Frontal cortex (tissue), 4 donors: ENCODE measurements around the gene CARD11. TPM values are rescaled to one million over a fixed set of nuclear protein-coding genes. Genes with fewer than 3 reads are reported as not detected.

Experiments used
- DNase-seq, 2 donors: peaks; one replicate each; pipeline ENCODE4 v3.0.0; 2012; ENCODE audit warnings: low spot score in 2 of 2
- FAIRE-seq: peaks from 2 replicates; lab custom pipeline; 2012; peaks lifted over from hg19 to GRCh38; lab: Jason Lieb, UNC
- total RNA-seq: library from RNA; depleted of rRNA; stranded (reverse); fragments of >200 nt; gene quantifications from one replicate; pipeline ENCODE4 v1.2.3, GENCODE V29; 2014
- donor health status: control.
- donor health status: control.
- donor health status: control.

Gene CARD11
- 0.41 TPM for total RNA-seq

DNA sequence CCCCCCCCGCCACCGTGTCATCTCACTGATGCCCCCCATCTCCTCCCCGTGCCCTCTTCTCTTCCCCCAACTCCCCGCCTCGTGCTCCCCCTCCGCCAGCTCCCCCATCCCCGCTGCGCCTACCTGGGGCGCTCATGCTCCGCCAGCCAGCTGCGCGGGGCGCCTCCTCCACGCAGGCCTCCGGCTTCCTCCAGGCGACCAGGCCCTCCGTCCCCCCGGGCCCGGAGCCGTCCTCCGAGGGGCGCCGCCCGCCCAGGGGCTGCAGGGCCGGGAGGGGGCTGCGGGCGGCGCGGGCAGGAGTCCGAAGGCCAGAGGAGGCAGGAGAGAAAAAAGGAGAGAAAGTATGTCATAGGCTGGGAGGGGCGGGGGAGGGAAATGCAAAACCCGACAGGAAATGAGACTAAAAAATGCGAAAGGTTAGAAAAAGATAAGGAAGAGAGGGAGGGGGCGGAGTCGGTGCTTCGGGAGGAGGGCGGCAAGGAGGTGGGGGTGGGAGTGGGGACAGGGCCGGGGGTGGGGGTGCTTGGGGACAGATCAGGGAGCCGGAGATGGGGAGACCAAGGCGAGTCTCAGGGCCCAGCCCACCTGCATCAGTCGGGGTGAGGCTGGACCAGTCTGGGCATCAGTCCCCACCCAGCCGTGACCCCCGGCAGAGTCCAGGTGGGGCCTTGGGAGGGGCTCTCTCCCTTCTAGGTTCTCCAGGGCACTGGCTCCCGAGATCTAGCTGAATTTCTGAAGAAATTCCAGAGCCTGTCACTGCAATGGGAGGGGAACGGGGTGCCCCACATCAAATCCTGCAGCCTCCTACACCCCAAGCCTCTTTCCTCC, at the start of gene CARD11:
CARD11 (minus strand) TSS at position 324 of the 828 bp plus-strand sequence. CDS start 85,361 bp downstream, outside the sequence.
- no peak for FAIRE-seq
- peak in 1 of 2 donors; percentile 23 for DNase-seq

DNA sequence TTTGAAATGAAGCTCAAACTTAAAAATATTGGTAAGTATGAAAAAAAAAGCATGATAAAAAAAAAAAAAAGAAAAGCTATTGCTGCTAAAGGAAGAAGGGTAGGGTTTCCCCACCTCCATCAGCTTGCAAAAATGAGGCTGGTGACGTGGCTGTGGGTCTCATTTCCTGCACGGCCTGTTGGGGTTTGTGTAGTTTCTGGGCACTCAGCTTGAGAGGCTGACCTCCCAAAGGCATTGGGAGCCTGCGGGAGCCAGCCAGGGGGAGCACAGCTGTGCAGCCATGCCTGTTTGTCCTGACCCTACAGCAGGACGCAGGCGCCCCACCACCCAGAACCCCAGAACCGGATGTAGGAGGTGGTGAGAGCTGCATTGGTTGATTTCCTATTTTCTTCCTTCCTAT, 48.8 kb upstream of the CARD11 start:
- no peak for FAIRE-seq
- DNase-seq, result peak in 1 of 2 donors; percentile 30

DNA sequence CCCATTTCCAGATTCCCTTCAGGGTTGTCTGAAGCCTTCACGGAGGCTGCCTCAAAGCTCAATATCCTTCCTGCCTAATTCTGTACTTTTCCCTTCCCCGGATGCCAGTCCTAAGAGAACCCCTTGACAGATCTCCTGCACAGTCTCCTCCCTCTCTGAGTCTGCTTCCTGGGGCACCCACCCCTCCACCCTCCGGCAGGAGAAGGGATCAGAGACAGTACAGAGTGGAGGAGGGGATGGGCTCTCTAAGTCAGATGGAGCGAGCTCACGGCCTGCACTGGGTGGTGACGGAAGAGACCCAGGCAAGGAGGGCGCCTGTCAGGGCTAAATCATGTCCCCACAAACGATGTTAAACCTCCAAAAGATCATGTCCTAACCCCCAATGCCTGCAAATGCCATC, 48.0 kb upstream of the CARD11 start:
- no peak for DNase-seq
- no peak for FAIRE-seq

DNA sequence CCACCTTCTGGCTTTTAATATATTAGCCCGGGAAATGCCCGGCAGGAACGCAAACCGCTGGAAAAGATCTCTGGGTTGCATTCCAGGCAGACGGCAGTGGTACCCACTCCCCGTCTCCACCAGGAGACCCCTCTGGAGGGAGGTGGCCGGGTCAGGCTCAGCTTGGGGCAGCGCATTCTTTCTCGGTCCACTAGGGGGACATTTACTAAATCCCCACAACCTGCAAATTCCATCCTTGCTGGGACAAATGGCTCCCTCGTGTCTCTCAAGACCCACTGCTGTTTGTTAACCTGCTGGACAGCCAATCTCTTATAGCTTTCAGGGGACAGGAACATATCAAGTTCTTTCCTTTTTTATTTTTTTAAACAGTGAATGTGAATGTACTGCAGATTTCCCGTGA, 45.8 kb upstream of the CARD11 start:
- FAIRE-seq, result no peak
- no peak for DNase-seq

DNA sequence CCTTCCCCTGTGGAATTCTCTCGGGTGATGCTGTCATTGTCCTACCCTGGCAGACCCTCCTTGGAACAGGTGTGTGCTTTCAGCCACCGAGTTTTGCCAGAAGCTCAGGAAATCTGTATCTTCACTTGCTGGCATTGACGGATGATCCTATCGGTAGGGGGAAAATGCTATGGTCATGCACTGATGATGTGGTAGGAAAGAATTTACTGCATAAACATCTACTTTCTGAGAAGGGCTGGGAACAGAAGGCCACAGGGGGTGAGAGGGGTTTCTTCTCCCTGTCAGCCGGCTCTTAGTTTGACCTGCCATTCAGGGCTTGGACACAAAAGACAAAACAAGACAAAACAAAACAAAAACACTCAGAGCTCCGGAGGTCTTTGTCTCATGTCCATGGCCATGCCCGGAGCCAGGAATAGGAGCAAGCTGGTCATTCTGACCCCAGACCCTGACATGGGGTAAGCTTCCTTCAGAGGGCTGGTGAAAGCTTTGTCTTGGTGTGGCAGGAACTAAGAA, 43.6 kb upstream of the CARD11 start:
- FAIRE-seq (no peak), DNase-seq (no peak)

DNA sequence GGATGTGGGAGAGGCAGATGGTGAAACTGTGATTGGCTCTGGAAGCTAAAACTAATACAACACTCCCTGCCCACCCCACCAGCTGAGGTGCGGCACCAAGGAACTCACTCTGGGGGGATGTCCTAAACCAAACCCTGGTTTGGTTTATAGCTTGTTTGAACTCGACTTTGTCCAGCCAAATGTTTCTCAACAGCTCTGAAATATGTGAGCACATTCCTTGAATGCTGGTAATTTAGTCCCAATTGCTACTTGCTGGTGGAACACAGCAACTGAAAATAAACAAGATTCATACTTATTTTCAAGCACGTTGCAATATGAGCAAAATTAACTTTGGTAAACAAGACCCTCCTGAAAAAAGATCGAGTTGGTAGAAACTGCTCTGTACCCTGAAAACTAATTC, 39.7 kb upstream of the CARD11 start:
- FAIRE-seq, result no peak
- DNase-seq, result no peak

DNA sequence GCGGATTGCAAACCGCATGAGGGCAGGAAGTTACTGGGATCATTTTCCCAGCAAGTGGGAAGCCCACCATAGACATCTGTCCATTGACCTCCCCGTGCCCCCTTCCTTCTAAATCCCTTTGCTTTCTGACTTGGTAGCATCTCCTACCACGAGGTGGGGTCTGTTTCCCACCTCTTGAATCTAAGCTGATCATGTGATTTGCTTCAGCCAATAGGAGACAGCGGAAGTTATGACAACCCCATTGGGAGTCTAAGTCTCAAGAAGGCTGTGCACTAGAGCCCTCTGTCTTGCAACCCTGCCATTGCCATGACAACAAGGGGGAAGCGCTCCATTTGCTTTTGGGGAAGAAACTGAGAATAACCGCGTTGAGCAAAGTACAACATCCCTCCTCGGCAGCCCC, 39.2 kb upstream of the CARD11 start:
- FAIRE-seq (no peak), DNase-seq (no peak)

DNA sequence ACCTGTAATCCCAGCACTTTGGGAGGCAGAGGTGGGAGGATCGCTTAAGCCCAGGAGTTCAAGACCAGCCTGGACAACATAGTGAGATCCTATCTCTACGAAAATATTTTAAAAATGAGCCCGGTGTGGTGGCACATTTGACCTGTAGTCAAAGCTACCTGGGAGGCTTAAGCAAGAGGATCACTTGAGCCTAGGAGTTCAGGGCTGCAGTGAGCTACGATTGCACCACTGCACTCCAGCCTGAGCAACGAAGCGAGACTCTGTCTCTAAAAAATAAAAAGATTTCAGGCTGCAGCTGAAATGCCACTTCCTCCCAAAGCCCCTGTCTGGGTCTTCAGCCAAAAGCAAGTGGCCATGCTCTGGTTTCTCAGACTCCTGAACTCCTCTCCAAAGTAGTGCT, 38.7 kb upstream of the CARD11 start:
- DNase-seq (no peak), FAIRE-seq (no peak)

DNA sequence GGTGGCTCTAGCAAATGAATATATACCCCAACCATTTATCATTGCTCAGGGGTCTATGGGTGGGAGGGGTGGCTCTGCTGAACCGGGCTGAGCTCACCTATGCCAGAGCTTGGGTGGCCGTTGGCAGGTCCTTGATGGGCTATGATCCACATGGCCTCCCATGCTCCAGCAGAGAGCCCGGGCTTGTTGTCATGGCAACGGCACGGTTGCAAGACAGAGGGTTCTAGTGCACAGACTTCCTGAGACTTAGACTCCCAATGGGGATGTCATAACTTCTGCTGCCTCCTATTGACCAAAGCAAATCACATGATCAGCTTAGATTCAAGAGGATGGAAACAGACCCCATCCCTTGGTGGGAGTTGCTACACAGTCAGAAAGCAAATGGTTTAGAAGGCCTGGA, 36.4 kb upstream of the CARD11 start:
- FAIRE-seq (no peak), DNase-seq (no peak)

DNA sequence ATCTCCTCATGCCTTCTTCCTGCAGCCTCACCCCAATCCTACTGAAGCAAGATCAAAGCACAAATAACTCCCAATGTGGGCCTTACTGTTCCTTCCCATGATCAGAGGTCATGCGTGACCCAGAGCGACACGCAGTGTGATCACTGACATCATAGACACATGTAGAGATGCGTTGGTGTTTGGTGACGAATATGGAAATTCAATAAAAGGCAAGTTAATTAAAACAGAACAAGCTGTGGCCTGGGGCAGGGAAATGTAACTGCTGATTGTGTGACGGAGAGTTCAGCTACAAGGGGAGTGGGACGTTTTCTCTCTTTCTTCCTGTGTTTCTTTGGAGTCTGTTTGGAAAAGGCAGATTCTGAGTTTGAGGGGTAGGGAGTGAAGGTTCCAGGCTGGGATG, 34.8 kb upstream of the CARD11 start:
- no peak for DNase-seq
- FAIRE-seq, result no peak

DNA sequence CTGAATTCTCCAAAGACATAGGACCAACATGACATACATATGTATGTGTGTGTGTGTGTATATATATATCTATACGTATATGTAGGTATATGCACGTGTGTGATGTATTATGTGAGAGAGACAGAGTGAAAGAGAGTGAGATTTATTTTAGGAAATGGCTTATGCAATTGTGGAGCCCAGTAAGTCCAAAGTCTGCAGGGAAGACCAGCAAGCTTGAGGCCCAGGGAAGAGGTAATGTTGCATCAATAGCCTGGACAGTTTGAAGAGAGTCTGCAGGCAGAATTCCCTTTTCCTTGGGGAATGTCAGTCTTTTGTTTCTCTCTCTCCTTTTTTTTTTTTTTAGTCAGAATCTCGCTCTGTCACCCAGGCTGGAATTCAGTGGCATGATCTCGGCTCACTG, 33.0 kb upstream of the CARD11 start:
- no peak for FAIRE-seq
- no peak for DNase-seq

DNA sequence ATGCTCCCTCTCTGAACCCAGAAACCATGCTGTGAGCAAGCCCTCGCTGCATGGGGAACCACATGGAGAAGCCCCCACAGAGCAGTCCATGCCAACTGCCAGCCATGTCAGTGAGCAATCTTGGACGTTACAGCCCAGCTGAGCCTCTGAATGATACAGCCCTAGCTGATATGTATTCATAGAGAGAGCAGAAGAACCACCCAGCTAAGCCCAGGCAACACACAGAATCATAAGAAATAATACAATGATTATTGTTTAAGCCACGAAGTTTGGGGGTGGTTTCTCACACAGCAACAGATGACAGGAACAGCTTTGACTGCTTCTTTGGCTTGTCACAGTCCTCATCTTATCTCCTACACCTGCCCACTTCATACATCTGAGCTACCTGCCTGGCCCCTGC, 32.5 kb upstream of the CARD11 start:
- no peak for FAIRE-seq
- DNase-seq, result no peak

DNA sequence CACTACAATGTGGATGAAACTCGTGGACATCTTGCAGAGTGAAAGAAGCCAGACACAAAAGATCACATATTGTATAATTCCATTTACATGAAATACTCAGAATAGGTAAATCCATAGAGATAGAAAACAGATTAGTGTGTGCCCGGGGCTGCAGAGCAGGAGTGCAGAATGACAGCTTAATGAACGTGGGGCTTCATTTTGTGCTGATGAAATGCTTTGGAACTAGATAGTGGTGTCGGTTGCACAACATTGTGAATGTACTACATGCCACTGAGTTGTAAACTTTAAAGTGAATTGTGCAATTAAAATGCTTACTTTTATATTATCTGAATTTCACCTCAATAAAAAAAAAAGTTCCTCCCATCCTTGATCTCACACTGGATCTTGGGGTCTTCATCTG, 31.8 kb upstream of the CARD11 start:
- no peak for FAIRE-seq
- no peak for DNase-seq

DNA sequence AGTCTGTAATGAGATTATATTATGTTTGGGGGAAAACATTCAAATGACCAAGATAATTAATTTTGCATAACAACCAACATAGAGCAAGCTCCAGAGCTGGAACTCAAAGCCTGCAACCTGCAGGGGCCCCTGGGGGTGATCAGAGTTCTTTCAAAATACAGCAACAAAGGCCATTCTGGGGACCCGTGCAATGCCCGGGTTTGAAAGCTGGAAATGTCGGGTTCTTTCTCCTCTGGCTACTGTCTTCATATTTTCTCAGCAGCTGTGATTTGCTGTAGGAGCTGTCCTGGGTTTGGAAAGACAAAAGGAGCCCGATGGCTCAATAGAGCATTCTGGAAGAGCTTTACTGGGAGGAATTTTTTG, 30.8 kb upstream of the CARD11 start:
- DNase-seq (no peak), FAIRE-seq (no peak)

DNA sequence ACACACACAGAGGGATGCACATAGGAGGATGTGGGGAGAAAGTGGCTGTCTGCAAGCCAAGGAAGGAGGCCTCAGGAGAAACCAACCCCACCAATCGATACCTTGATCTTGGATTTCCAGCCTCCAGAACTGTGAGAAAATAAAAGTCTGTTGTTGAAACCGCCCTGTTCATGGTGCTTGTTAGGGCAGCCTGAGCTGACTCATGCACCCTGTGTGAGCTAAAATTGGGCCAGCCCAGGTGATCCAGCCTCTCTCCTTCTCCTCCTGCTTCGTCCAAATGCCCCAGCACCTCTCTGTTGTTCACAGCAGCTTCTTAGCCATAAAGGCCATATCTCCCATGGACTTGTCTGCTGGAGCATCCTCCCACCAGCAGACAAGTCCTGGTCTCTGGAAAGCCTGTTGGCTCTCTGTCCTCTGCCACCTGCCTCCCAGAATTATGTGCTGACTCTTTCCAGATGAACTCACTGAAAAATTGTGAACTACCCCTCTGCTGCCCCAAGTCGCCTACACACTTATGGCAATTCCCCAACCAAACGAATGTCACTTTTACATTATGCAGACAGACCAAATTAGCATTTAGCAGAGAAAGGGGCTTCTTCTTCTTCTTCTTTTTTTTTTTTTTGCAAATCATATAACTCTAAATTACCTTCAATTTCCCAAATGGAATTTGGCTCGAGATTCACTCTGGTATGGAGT, 30.2 kb upstream of the CARD11 start:
- FAIRE-seq, result no peak

DNA sequence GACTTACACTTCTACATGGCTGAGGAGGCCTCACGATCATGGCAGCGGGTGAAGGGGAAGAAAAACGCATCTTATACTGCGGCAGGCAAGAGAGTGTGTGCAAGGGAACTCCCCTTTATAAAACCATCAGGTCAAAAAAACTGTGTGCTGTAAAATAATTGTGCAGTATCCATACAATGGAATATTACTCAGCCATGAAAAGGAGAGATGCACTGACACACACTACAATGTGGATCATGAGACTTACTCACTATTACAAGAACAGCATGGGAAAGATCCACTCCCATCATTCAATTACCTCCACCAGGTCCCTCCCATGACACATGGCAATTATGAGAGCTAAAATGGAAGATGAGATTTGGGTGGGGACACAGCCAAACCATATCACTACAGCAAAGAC, 27.2 kb upstream of the CARD11 start:
- FAIRE-seq, result no peak

More for the DNA sequence above, 30.2 kb upstream of the CARD11 start:
- DNase-seq, result no peak

DNA sequence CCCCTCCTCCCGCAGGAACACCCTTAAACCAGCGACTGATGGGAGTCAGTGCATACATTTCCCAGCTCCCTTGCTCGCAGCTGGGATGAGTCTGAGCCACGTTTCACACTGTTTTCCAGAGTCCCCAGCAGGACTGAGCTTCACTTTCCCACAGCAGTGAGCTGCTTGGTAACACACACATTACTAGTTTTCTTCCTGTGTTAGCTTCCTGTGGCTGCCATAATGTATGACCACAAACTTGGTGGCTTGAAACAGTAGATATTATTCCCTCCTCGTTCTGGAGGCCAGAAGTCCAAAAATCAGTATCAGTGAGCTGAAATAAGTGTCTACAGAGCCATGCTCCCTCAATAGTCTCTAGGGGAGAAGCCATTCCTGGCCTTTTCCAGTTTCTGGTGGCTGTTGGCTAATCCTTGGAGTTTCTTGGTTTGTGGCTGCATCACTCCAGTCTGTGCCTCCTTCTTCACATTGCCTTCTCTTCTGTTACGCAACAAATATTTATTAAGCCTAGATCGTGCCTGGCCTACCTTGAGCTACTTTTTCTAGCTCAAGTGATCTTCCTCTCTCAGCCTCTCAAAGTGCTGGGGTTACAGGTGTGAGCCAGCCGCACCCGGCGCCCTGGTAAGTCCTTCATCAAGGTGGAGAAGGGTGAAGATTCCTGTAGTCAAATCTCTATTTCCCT, 26.2 kb upstream of the CARD11 start:
- FAIRE-seq, result no peak
- no peak for DNase-seq

More for the DNA sequence above, 27.2 kb upstream of the CARD11 start:
- DNase-seq, result no peak

DNA sequence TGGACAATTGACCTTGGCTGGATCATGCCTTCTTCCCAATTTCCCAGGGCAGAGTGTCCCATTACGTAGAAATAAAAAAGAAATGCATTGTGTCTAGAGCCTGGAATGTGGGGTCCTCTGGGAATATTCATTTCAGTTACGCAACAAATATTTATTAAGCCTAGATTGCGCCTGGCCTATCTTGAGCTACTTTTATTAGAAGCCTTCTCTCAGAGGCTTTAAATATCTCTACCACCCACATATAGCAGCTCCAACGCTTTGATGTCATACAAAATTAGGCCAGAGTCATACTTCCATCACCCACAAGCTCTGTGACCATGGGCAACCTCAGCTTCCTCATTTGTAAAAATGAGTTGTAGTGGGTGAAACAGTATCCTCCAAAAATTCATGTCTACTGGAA, 24.9 kb upstream of the CARD11 start:
- FAIRE-seq, result no peak
- DNase-seq, result no peak

DNA sequence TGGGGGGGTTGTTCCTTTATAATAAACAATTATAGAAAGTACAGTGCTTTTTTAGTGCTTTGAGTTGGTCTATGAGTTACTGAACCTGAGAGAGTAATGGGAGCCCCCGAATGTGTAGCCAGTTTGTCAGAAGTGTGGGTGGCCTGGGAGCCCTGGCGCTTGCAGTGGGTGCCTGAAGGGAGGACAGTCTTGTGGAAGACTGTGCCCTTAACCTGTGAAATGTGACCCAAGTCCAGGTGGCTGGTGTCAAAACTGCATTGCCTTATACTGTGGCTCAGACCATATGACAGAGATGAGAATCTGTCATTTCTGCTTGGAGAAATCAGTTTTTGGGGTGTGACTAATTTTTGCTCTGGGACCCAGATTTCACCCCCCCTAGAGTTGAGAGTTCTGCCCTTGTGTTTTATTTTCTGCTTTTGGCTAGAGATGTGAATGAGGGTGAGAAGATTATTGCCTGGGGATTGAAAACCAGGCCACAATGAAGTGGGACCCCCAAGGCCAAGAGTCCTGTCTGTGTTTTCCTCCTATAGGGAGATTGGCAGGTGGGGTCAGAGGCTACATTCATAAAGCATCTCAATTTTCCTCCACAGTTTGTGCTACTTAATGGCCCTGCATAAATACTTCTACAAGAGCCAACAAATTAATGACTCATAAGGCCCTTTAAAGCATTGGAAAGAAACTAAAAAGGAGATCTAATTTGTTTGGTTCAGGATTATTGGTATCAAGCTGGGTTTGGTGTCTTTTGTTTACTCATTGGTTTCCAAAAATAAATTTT, 24.1 kb upstream of the CARD11 start:
- no peak for DNase-seq
- no peak for FAIRE-seq

DNA sequence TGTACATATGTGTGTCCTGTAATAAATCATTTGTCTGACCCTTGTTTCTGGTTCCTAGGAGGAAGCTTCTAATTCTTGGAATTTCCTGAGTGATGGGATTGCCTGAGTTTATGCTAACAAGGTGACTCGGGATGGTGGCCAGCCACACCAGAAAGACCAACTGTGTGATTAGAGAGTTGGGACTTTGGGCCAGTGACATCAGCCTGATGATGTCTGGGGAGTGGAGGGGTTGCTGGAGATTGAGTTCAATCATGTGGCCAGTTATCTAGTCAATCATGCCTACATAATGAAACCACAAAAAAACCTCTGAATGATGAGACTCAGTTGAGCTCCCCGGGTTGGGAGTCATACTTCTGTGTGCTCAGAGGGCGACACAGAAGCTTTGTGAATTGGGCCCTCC, 23.5 kb upstream of the CARD11 start:
- FAIRE-seq (no peak), DNase-seq (no peak)
